ENCODE data around the gene TLL1.

- no peak for TF ChIP-seq CTCF (IDR thresholded peaks at IDR 0.05; ENCODE audit: low read length)
- no peak for TF ChIP-seq EZH2 (IDR thresholded peaks at IDR 0.05; ENCODE audit: borderline replicate concordance, low read length)
Observed at GRCh38 chr4:166143227-166143626, 270.2 kb downstream of the TLL1 start.
